HEK293 (cell line): Measurements from ENCODE around the gene FAM171A2.

ENCODE experiments used
- ZNF530 ChIP-seq: fragments of 450-650 bp; formaldehyde crosslinking; IDR thresholded peaks from 2 replicates; pipeline ENCODE4 v1.5.1; 2016; ENCODE audit warnings: low read depth, missing biosample characterization, missing genetic modification characterization
- ZNF701 ChIP-seq: fragments of 450-650 bp; formaldehyde crosslinking; IDR thresholded peaks from 2 replicates; pipeline ENCODE4 v1.5.1; 2016; ENCODE audit warnings: missing biosample characterization, missing genetic modification characterization

DNA sequence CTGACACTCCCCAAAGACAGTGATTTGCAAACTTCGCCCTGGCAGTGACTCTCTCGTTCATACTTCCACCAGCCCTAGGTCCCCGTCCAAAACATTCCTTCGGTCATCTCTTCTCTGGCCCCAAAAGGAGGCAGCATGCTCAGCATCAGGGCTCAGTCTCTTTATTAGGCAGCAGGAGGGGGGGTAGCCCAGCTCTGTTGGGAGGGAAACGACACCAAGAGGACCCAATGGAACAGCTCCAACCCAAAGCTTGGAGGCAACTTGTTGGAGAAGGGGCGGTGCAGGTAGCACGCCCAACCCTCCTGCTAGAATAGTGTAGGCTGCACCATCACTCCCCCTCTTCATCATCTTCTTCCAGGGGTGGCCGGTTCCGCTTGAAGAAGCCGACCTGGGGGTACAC is 8.4 kb upstream of the FAM171A2 start:
- TF ChIP-seq ZNF530 (tag by site-specific recombination) (no peak), ZNF701 (tag by site-specific recombination) (no peak)
